Ovary (tissue), 3 donors: ENCODE results near the gene CFAP100.

Source experiments
- CTCF ChIP-seq, 3 donors: fragments of 450-650 bp in 2 of 3; fragments of 200-600 bp in 1 of 3; IDR thresholded peaks; one replicate each; pipeline versions ENCODE4 v1.5.1 to v1.8.0; 2016 to 2022; ENCODE audit warnings: antibody characterized with exemption in 3 of 3, mild to moderate bottlenecking in 1 of 3
- EP300 ChIP-seq: sonication (generic); formaldehyde crosslinking; IDR thresholded peaks from one replicate; pipeline ENCODE4 v1.6.1; 2017; ENCODE audit warnings: antibody characterized with exemption
- POLR2A ChIP-seq: fragments of 450-650 bp; IDR thresholded peaks from one replicate; pipeline ENCODE4 v1.6.1; 2017; ENCODE audit warnings: antibody characterized with exemption, mild to moderate bottlenecking, moderate library complexity
- donor health status: DM: no; HTN: no; CAD: no.

GRCh38 chr3:126350502-126351085 is 44.1 kb upstream of the CFAP100 start:
- no peak for TF ChIP-seq EP300
- TF ChIP-seq CTCF (IDR thresholded peaks at IDR 0.05) = no peak
- TF ChIP-seq POLR2A = no peak
